Fibroblast of the conjunctiva (primary cell): Measurements from ENCODE around the gene VWA7.
A peak's percentile ranks its signal among the peaks of the same experiment; 100 is the strongest.

Source experiments
- DNase-seq: peaks from one replicate; pipeline ENCODE4 v3.0.0-alpha.2; 2010; ENCODE audit warnings: low read depth

VWA7 gene

GRCh38 chr6:31750411-31751022 lies 26.6 kb downstream of the VWA7 start:
- DNase-seq, result no peak

DNA sequence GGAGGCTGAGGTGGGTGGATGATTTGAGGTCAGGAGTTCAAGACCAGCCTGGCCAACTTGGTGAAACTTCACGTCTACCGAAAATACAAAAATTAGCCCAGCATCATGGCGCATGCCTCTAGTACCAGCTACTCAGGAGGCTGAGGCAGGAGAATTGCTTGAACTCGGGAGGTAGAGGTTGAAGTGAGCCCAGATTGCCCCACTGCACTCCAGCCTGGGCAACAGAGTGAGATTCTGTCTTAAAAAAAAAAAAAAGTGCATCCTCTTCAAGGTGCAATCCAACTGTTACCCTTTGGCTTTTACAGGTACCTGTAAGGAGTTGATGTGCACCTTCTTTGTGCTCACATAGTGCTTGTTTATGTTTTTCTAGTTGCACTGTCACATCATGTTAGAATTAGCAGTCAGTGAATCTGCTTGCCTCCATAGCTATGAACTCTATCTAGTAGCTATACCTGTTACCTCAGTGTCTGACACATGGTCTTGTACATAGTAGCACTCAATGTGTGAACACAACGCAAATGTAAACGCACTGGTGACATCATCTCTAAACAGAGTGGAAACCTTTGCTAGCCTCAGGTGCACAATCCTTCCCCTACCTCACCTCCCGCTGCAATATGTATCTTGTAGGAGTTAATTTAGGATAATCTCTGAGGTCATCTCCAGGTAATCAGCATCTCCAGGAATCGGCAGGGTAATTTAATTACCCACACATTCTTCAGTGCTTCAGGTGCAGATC lies 27.7 kb downstream of the VWA7 start:
- DNase-seq, result no peak

DNA sequence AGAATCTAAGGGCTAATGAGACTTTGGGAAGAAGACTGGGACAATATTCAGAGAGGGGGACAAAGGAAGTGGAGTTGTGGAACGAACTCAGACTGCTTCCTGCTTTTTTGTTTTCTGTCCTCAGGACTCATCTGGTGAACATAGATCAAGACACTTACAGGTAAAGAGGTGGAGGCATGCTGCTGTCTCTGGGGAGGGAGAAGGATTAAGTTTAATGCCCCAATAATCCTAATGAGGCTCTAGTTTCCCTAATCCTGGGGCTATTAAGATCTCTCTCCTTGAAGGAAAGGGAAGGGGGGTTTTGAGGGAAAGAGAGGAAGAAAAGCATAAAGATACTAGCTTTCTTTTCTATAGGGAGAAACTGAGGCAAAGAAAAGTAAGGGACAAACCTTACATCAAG lies 32.7 kb downstream of the VWA7 start:
- DNase-seq, result no peak

DNA sequence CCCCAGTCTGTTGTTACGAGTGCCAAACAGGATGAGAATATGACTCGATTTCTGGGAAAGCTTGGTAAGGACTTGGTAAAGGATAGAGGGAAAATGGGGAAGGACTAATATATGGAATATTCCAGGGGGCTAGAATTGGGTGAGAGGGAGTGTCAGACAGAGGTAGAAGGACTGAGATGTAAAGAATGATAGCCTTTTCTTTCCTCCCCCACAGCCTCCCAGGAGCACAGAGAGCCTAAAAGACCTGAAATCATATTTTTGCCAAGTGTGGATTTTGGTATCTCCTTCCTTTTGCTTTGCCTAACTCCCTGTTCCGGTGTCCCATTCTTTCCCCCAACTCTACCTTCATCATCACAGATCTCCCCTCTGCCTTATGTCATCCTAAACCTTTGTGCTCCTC lies 34.2 kb downstream of the VWA7 start:
- DNase-seq, result no peak

DNA sequence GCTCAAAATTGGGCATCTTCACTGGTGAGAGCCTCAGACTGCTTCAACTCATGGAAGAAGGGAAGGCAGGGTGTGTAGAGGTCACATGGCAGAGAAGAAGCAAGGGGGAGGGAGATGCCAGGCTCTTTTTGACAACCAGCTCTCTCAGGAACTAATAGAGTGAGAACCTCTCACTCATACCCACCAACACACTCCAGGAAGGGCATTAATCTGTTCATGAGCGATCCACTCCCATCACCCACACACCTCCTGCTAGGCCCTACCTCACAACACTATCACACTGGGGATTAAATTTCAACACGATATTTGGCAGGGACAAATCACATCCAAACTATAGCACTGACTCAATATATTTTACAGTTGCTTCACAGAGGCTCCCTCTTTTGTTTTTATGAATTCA lies 35.3 kb downstream of the VWA7 start:
- no peak for DNase-seq

- no peak for DNase-seq
These were observed 36.5 kb downstream of the VWA7 start for GRCh38 chr6:31740397-31741223.

GRCh38 chr6:31739639-31740396 lies 37.3 kb downstream of the VWA7 start, which contains the start of gene MSH5:
Gene MSH5, plus strand, starts transcription at chr6:31740005. Its CDS starts 462 bp downstream, at chr6:31740467.
- DNase-seq, result peak; percentile 99

GRCh38 chr6:31737991-31738979 lies 38.8 kb downstream of the VWA7 start:
- DNase-seq, result peak; percentile 80

GRCh38 chr6:31737315-31737990 lies 39.7 kb downstream of the VWA7 start:
- DNase-seq, result no peak

- no peak for DNase-seq
These were observed 40.3 kb downstream of the VWA7 start for GRCh38 chr6:31736768-31737314.

DNA sequence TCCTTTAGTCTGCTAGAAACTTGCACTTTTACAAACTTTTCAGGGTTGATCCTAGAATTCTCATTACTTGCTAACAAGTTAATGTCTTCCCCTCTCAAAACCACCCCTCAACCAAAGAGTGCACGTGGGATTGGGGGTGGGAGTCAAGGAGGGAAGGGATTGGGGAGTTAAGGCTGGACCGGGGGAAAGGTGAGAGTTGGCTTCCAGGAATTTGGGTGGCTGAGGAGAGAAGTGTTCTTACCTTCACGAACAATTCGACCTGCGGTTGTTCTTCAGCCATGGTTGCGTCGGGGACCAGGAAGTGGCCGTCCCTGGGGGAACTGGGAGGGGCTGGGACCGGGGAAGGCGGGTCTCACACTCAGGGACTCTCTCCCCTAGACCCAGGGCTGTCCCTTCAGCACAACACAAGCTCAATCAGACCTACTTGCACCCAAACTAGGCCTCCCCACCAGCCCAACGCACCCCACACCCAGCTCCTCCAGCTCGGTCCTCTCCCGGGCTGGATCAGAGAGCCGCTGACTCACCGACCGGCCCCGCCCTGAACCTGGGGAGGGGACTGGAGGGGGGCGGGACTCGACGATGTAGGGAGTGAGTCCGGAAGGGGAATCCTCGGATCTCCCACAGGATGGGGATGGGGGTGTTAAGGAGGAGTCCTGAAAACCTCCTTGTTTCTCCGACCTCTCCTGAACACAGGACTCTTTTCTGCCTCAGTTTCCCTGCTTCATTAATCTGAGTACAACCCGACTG lies 40.9 kb downstream of the VWA7 start, which contains the start of gene CLIC1:
Gene CLIC1 (minus strand): TSS at position 510 of the 747 bp plus-strand sequence. CDS start 230 bp downstream, at position 280.
- DNase-seq, result peak; percentile 72

- no peak for DNase-seq
These were observed 42.2 kb downstream of the VWA7 start for GRCh38 chr6:31734821-31735406.

- no peak for DNase-seq
These were observed 42.8 kb downstream of the VWA7 start for GRCh38 chr6:31734247-31734820.

DNA sequence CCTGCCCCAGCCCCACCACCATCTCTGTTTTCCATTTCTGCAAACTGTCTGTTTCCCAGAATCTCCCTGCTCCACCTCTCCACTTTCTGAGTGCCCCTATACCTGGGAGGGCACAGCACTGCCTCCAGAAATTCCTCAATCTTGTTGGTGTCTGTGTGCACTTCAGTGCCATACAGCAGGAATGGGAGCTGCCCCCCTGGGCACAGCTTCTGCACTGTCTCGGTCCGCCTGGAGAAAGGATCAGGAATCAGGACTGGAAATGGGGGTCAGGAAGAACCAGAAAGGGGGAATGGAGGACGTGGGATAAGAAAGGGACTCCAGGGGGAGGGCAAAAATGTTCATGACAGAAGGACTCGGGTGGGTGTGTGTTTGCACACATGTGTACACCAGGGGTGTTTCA lies 43.4 kb downstream of the VWA7 start:
- no peak for DNase-seq

DNA sequence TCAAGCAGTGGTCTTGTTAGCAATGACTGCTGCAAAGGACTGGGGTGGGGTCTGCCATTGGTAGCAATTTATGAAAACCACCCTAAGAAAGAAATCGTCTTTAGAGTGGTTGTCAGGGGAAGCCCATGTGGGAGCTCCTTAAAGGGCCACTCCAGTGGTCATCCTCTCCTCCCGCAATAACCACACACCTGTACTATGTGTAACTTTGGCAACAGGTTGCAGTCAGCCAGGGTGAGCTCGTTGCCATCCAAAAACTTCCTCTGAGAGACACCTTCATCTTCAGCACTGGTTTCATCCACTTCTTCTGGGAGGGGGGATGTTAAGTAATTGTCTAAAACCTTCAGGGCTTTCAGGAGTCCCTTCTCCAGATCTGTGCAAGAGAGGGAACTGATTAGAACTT lies 45.1 kb downstream of the VWA7 start:
- no peak for DNase-seq

GRCh38 chr6:31730631-31731086 lies 46.5 kb downstream of the VWA7 start:
- no peak for DNase-seq

- DNase-seq, result peak; percentile 93
These were observed 47.0 kb downstream of the VWA7 start for GRCh38 chr6:31729979-31730630.

DNA sequence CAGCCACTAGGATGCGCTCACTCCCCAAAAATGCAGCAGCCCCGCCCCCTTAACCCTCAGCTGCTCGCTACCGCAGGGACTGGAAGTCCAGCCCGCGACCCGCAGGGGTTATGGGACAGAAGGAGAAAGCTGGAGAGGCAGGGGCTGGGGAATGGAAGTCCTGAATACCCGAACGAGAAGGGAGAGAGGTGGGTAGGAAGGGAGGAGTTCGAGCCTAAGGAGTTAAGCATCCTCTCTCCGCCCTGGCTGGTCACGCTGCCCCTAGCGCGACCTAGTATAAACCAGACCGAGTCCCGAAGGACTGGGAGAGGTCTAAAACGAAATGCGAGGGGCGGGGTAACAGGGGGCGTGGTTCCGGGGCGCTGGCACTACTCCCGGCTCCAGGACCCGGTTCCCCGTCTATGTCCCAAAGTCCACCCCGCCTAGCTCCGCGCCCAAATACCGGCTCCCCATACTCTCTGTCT lies 47.6 kb downstream of the VWA7 start:
- peak; percentile 89 for DNase-seq
